CD4-positive, CD25-positive, alpha-beta regulatory T cell (primary cell): ENCODE results near the gene CABP1. TPM values are rescaled to one million over a fixed set of nuclear protein-coding genes. Genes with fewer than 3 reads are reported as not detected.
A peak's percentile ranks its signal among the peaks of the same experiment; 100 is the strongest.

Source experiments
- ATAC-seq, 2 donors: fragments of 150-1000 bp; cut with Tn5 transposase; one replicate each; pipeline ENCODE4 v1.10.0; 2021; ENCODE audit warnings: low read depth in 2 of 2, moderate number of reproducible peaks in 2 of 2, moderate library complexity in 1 of 2
- DNase-seq, 3 donors: peaks; one replicate each; pipeline versions ENCODE4 v3.0.0 to v3.0.0-alpha.2; 2012 to 2022; ENCODE audit warnings: mixed read lengths in 1 of 3
- H3K27ac ChIP-seq: one replicate; pipeline ENCODE4 v1.7.0; 2013; ENCODE audit warnings: mild to moderate bottlenecking, low read length; ENCODE audit not compliant: insufficient read depth, poor library complexity, severe bottlenecking
- H3K27me3 ChIP-seq: one replicate; pipeline ENCODE4 v1.7.0; 2013; ENCODE audit warnings: low read length; ENCODE audit not compliant: control insufficient read depth, insufficient read depth
- H3K36me3 ChIP-seq: one replicate; pipeline ENCODE4 v1.7.0; 2013; ENCODE audit warnings: mild to moderate bottlenecking, low read length, moderate library complexity; ENCODE audit not compliant: control insufficient read depth, insufficient read depth
- H3K4me1 ChIP-seq: 2 replicates; pipeline ENCODE4 v1.7.0; 2013; ENCODE audit warnings: mild to moderate bottlenecking, low read length; ENCODE audit not compliant: insufficient read depth, control insufficient read depth, poor library complexity, severe bottlenecking
- H3K4me3 ChIP-seq: one replicate; pipeline ENCODE4 v1.7.0; 2013; ENCODE audit warnings: low read depth, mild to moderate bottlenecking, low read length, moderate library complexity
- H3K9me3 ChIP-seq, 2 experiments: 1 replicate in 1 of 2; 2 replicates in 1 of 2; pipeline ENCODE4 v1.7.0; 2013; ENCODE audit warnings: low read length in 2 of 2, mild to moderate bottlenecking in 1 of 2, moderate library complexity in 1 of 2; ENCODE audit not compliant: control insufficient read depth in 2 of 2
- H3K27ac Mint-ChIP-seq, 3 donors: one replicate each; pipeline ENCODE4 v1.8.0; 2020 to 2022; ENCODE audit warnings: mild to moderate bottlenecking in 3 of 3, mixed read lengths in 3 of 3, moderate library complexity in 2 of 3
- H3K27me3 Mint-ChIP-seq: one replicate; pipeline ENCODE4 v1.8.0; 2022; ENCODE audit warnings: mild to moderate bottlenecking, mixed read lengths
- H3K36me3 Mint-ChIP-seq: one replicate; pipeline ENCODE4 v1.8.0; 2020; ENCODE audit warnings: mixed read lengths
- H3K4me1 Mint-ChIP-seq, 4 donors: one replicate each; pipeline ENCODE4 v1.8.0; 2020 to 2022; ENCODE audit warnings: mixed read lengths in 4 of 4, mild to moderate bottlenecking in 1 of 4
- H3K4me3 Mint-ChIP-seq, 4 donors: one replicate each; pipeline ENCODE4 v1.8.0; 2020 to 2022; ENCODE audit warnings: mild to moderate bottlenecking in 4 of 4, mixed read lengths in 4 of 4, moderate library complexity in 3 of 4
- H3K9me3 Mint-ChIP-seq, 7 donors: one replicate each; pipeline ENCODE4 v1.8.0; 2020 to 2022; ENCODE audit warnings: mixed read lengths in 7 of 7, mild to moderate bottlenecking in 3 of 7, moderate library complexity in 2 of 7
- polyA plus RNA-seq, 4 donors: library from polyadenylated mRNA; unstranded; fragments of 300-500 nt; fragmentation: Illumina TruSeq; gene quantifications; one replicate each; pipeline ENCODE4 v1.2.3, GENCODE V29; 2021
- total RNA-seq: library from RNA; stranded (reverse); gene quantifications from one replicate; pipeline ENCODE4 v1.2.3, GENCODE V29; 2022

The CABP1 gene
- total and polyA plus RNA-seq, 5 donors from 2014 or later = not detected

DNA sequence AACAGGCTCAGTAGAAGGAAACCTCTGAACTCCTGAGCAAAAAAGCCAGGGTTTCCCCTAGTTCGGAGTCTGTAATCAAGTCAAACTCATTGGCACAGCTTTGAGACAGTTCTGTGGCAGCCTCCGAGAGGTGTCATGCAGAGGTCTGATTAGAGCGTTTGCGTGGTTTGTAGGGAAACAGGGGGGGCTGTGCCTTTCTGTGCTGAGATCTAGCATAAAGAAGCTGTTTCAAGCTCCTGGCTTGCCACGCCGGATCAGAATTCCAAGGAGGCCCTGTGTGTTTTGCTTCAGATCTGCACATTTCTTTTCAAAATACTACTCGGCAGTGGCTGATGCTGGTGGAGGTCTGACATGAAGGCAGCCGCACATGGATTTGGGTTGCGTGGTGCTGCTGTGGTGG, 1.7 kb downstream of the CABP1 start:
- Mint-ChIP-seq H3K27ac (no peak overlapping the region), H3K4me3 (peak overlapping the region; percentile 52 to 89 (median 73)), H3K36me3 (no peaks in the 10 kb centered on the region), H3K9me3 (peaks cover 0 to 2% (median 0%) of the 10 kb centered on the region in 7 donors), H3K4me1 (peaks cover 3 to 16% (median 7%) of the 10 kb centered on the region in 4 donors), H3K27me3 (peaks cover 68% of the 10 kb centered on the region)
- Histone ChIP-seq H3K36me3 (no peaks in the 10 kb centered on the region), H3K27ac (no peak overlapping the region), H3K4me3 (no peak overlapping the region), H3K4me1 (peaks cover 14% of the 10 kb centered on the region), H3K27me3 (peaks cover 42% of the 10 kb centered on the region), H3K9me3 (no peaks in the 10 kb centered on the region)
- DNase-seq = no peak
- ATAC-seq = no peak

DNA sequence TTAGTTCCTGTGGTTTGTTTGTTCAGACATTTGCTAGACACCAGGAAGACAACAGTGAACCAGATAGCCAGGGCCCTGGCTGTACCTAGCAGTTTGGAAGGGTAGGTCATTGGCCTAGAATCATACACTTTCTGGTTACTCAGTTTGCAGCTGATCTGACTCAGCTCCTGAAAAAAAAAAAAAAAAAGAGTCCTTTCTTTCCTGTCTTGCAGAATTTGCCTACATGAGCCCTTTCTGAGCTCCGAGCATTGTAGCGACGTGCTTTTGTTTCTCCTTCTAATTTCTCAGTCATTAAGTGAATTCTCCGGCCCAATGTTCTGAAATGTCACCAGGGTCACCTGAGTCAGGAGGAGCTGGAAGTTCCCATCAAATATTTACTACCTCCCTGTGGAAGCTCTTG, 2.4 kb downstream of the CABP1 start:
- peak overlapping the region in 2 of 4 donors; percentile 32 to 52 for H3K4me3 Mint-ChIP-seq
- DNase-seq (no peak), ATAC-seq (no peak)
- Histone ChIP-seq H3K9me3 (no peaks in the 10 kb centered on the region), H3K27ac (no peak overlapping the region), H3K4me3 (no peak overlapping the region), H3K27me3 (peaks cover 42% of the 10 kb centered on the region), H3K4me1 (peaks cover 14% of the 10 kb centered on the region), H3K36me3 (no peaks in the 10 kb centered on the region)
- H3K9me3 Mint-ChIP-seq = peaks cover 0 to 2% (median 0%) of the 10 kb centered on the region in 7 donors
- no peak overlapping the region for H3K27ac Mint-ChIP-seq
- peaks cover 4 to 16% (median 8%) of the 10 kb centered on the region in 4 donors for H3K4me1 Mint-ChIP-seq
- no peaks in the 10 kb centered on the region for H3K36me3 Mint-ChIP-seq
- H3K27me3 Mint-ChIP-seq = peaks cover 66% of the 10 kb centered on the region

DNA sequence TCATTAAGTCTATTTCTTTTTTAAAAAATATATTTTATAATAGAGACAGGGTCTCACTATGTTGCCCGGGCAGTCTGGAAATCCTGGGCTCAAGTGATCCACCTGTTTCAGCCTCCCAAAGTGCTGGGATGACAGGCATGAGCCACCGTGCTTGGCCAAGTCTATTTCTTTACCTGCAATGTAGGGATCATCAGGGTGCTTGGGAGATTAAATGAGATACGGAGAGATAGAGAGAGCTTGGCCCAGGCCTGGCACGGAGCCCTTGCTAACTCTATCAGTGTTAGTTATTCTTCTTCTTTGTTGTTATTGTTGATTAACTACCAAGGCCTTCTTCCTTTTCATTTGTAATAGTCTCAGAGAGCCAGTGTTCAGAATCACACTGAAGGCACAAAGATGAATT, 3.1 kb downstream of the CABP1 start:
- Histone ChIP-seq H3K9me3 (no peaks in the 10 kb centered on the region), H3K4me1 (peaks cover 14% of the 10 kb centered on the region), H3K4me3 (no peak overlapping the region), H3K36me3 (no peaks in the 10 kb centered on the region), H3K27ac (no peak overlapping the region), H3K27me3 (peaks cover 41% of the 10 kb centered on the region)
- Mint-ChIP-seq H3K27me3 (peaks cover 70% of the 10 kb centered on the region), H3K4me3 (no peak overlapping the region), H3K4me1 (peaks cover 4 to 16% (median 8%) of the 10 kb centered on the region in 4 donors), H3K9me3 (peaks cover 0 to 2% (median 0%) of the 10 kb centered on the region in 7 donors), H3K27ac (no peak overlapping the region), H3K36me3 (no peaks in the 10 kb centered on the region)
- ATAC-seq = no peak
- no peak for DNase-seq

DNA sequence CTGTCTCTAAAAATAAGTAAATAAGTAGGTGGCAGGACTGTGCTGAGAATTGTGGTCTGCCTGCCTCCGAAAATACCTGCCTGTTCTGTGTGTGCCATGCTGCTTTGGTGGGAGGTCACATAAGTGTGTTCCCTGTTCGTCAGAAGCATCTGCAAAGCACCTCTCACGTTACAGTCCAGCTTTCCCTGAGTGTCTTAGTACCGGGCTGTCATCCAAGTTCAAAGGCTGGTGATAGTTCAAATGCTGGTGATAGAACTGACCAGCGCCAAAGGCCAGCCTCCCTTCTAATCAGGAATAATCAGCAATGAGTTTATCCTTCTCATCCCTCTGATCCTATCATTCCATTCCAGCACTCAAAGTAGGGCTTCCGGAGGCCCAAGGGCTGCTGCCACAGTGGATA, 5.6 kb downstream of the CABP1 start:
- no peak overlapping the region for H3K4me3 Mint-ChIP-seq
- DNase-seq (no peak), ATAC-seq (no peak)
- H3K27ac Mint-ChIP-seq = no peak overlapping the region
- H3K9me3 Mint-ChIP-seq = peaks cover 0 to 2% (median 0%) of the 10 kb centered on the region in 7 donors
- no peaks in the 10 kb centered on the region for H3K36me3 Mint-ChIP-seq
- Histone ChIP-seq H3K27ac (no peak overlapping the region), H3K9me3 (no peaks in the 10 kb centered on the region), H3K4me1 (peaks cover 12% of the 10 kb centered on the region), H3K27me3 (peaks cover 36% of the 10 kb centered on the region), H3K4me3 (no peak overlapping the region), H3K36me3 (no peaks in the 10 kb centered on the region)
- peaks cover 4 to 24% (median 17%) of the 10 kb centered on the region in 4 donors for H3K4me1 Mint-ChIP-seq
- H3K27me3 Mint-ChIP-seq = peaks cover 83% of the 10 kb centered on the region

DNA sequence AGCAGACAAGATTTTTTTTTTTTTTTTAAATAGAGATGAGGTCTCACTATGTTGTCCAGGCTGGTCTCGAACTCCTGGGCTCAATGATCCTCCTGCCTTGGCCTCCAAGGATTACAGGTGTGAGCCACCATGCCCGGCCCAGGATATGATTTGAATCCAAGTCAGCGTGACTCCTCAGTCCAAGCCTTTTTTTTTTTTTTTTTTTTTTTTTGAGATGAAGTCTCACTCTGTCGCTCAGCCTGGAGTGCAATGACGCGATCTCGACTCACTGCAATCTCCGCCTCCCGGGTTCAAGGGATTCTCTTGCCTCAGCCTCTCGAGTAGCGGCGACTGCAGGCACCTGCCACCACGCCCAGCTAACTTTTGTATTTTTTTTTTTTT, 6.9 kb downstream of the CABP1 start:
- ATAC-seq (no peak), DNase-seq (no peak)
- Histone ChIP-seq H3K27ac (no peak overlapping the region), H3K4me3 (no peak overlapping the region), H3K27me3 (peaks cover 26% of the 10 kb centered on the region), H3K4me1 (peaks cover 5% of the 10 kb centered on the region), H3K9me3 (no peaks in the 10 kb centered on the region), H3K36me3 (no peaks in the 10 kb centered on the region)
- H3K27ac Mint-ChIP-seq = peak overlapping the region in 1 of 3 donors; percentile 69
- no peaks in the 10 kb centered on the region for H3K36me3 Mint-ChIP-seq
- H3K27me3 Mint-ChIP-seq = peaks cover 84% of the 10 kb centered on the region
- H3K9me3 Mint-ChIP-seq = peaks cover 0 to 2% (median 0%) of the 10 kb centered on the region in 7 donors
- no peak overlapping the region for H3K4me3 Mint-ChIP-seq
- H3K4me1 Mint-ChIP-seq = peaks cover 4 to 20% (median 13%) of the 10 kb centered on the region in 4 donors

DNA sequence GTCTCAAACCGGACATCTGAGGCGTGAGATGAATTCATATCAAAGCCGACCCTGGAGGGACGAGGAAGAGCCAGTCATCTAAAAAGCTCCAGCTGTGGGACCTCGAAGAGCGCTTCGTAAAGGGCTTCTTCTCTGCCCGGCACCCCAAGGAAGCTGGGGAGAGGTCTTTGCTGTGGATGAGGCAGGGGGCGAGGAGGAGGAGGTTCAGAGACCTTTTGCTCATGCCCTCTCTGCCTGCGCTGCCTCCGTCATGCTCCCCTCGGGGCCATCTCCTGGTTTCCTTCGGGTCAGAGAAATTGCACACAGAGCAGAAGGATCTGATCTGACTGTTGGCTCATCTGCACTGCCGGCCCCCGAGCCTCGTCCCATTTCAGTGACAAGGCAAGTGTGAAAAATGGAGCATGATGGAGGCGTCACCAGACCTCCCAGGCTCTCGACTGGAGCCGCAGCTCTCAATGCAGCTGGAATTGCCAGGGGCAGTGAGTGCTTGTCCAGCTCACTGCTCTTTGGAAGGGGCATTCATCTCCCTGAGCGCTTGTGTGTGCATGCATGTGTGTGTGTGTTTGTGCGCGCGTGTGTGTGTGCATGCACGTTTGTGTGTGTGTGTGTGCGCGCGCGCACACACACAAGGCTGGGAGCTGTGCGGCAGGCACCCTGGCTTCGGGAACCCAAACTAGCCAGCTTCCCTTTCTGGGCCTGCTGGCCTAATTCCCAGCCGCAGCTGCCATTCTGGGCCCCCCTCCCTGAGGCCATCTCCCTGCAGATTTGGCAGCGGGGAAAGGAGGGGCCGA, 9.2 kb downstream of the CABP1 start:
- Mint-ChIP-seq H3K27ac (no peak overlapping the region), H3K27me3 (peaks cover 65% of the 10 kb centered on the region), H3K9me3 (peaks cover 0 to 2% (median 0%) of the 10 kb centered on the region in 7 donors), H3K4me1 (peaks cover 4 to 20% (median 12%) of the 10 kb centered on the region in 4 donors), H3K36me3 (no peaks in the 10 kb centered on the region), H3K4me3 (peak overlapping the region in 1 of 4 donors; percentile 10)
- DNase-seq = no peak
- ATAC-seq = no peak
- Histone ChIP-seq H3K4me1 (peaks cover 5% of the 10 kb centered on the region), H3K4me3 (no peak overlapping the region), H3K36me3 (no peaks in the 10 kb centered on the region), H3K27me3 (peaks cover 12% of the 10 kb centered on the region), H3K9me3 (no peaks in the 10 kb centered on the region), H3K27ac (no peak overlapping the region)

DNA sequence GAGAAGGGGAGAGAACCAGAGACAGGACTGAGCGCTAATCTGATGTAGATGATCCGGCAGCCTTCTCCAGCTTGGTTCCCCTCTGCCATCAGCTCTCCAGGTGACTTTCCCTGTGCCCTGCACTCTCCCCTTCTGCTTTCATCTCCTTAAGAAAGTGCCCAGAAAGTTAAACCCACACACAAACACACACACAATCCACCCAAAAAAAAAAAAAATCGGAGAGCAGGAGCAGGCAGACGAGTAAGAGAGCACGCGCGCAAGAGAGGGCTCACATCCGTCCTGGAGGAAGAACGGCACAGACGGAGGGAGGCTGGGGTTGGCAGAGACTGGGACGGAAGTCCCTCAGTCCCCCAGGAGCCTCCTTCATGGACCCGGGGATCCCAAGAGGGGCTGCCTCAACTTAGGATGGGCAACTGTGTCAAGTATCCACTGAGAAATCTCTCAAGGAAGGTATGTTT, 9.8 kb downstream of the CABP1 start:
- peaks cover 0 to 2% (median 0%) of the 10 kb centered on the region in 7 donors for H3K9me3 Mint-ChIP-seq
- ATAC-seq (no peak), DNase-seq (no peak)
- H3K4me1 Mint-ChIP-seq = peaks cover 4 to 20% (median 12%) of the 10 kb centered on the region in 4 donors
- no peaks in the 10 kb centered on the region for H3K36me3 ChIP-seq
- no peak overlapping the region for H3K27ac Mint-ChIP-seq
- H3K27me3 ChIP-seq = peaks cover 6% of the 10 kb centered on the region
- H3K36me3 Mint-ChIP-seq = no peaks in the 10 kb centered on the region
- H3K4me1 ChIP-seq = peaks cover 5% of the 10 kb centered on the region
- H3K4me3 ChIP-seq = no peak overlapping the region
- H3K27ac ChIP-seq = no peak overlapping the region
- H3K27me3 Mint-ChIP-seq = peaks cover 61% of the 10 kb centered on the region
- H3K9me3 ChIP-seq = no peaks in the 10 kb centered on the region
- no peak overlapping the region for H3K4me3 Mint-ChIP-seq

DNA sequence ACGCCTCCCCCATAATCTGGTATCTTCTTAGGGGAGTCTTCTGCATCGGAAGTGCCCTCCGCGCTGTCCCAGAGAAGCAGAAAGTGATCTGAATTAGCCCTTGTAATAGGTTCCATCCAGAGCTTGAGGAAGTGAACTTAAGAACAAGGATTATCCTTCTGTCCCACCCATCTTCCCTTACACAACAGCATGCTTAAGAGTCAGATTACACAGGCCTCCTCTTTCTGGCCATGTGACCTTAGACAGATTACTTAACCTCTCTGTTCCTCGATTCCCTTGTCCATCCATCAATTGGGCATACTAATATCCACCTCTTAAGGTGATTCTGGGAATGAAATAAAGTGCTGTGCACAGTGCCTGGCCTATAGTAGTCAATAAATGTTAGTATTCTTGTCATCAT, 11.4 kb downstream of the CABP1 start:
- no peaks in the 10 kb centered on the region for H3K27me3 ChIP-seq
- no peaks in the 10 kb centered on the region for H3K36me3 Mint-ChIP-seq

More for the DNA sequence above, 11.4 kb downstream of the CABP1 start:
- H3K27me3 Mint-ChIP-seq = peaks cover 48% of the 10 kb centered on the region
- no peak overlapping the region for H3K4me3 Mint-ChIP-seq
- H3K4me3 ChIP-seq = no peak overlapping the region
- no peaks in the 10 kb centered on the region for H3K36me3 ChIP-seq
- no peak overlapping the region for H3K27ac Mint-ChIP-seq
- H3K4me1 ChIP-seq = peaks cover 5% of the 10 kb centered on the region
- H3K9me3 ChIP-seq = no peaks in the 10 kb centered on the region
- H3K4me1 Mint-ChIP-seq = peaks cover 4 to 16% (median 11%) of the 10 kb centered on the region in 4 donors
- ATAC-seq = no peak
- no peak for DNase-seq
- no peak overlapping the region for H3K27ac ChIP-seq
- H3K9me3 Mint-ChIP-seq = peaks cover 0 to 2% (median 0%) of the 10 kb centered on the region in 7 donors
